ENCODE results near the gene IFNLR1. TPM values are rescaled to one million over a fixed set of nuclear protein-coding genes. Genes with fewer than 3 reads are reported as not detected.

Gene IFNLR1
- total RNA-seq, 2 donors from 2014 or later = 0.14 TPM; not detected in 1

GRCh38 chr1:24222008-24222605 lies 35.0 kb upstream of the IFNLR1 start:
- Histone ChIP-seq H3K27me3 (replicated peaks; ENCODE audit: insufficient read depth) (no peaks in the 10 kb centered on the region), H3K4me3 (no peak overlapping the region), H3K4me1 (ENCODE audit: control insufficient read depth in 1 of 2, low read depth in 2 of 2) (no peaks in the 10 kb centered on the region), H3K36me3 (no peaks in the 10 kb centered on the region), H3K27ac (no peak overlapping the region), H3K9me3 (no peaks in the 10 kb centered on the region)
- no peak for TF ChIP-seq CTCF (IDR thresholded peaks at IDR 0.05)
- no peak for ATAC-seq (ENCODE audit: insufficient number of reproducible peaks, low FRiP score, low read depth)
- no peak for DNase-seq (ENCODE audit: low spot score)

GRCh38 chr1:24221246-24221645 lies 34.2 kb upstream of the IFNLR1 start:
- no peaks in the 10 kb centered on the region for H3K9me3 ChIP-seq
- ATAC-seq (ENCODE audit: insufficient number of reproducible peaks, low FRiP score, low read depth) (no peak), DNase-seq (ENCODE audit: low spot score) (no peak)
- no peak for TF ChIP-seq CTCF (IDR thresholded peaks at IDR 0.05)
- H3K4me3 ChIP-seq = no peak overlapping the region
- H3K27ac ChIP-seq = no peak overlapping the region
- H3K4me1 ChIP-seq (ENCODE audit: control insufficient read depth in 1 of 2, low read depth in 2 of 2) = no peaks in the 10 kb centered on the region
- no peaks in the 10 kb centered on the region for H3K36me3 ChIP-seq
- H3K27me3 ChIP-seq (replicated peaks; ENCODE audit: insufficient read depth) = no peaks in the 10 kb centered on the region

GRCh38 chr1:24216276-24217074 lies 29.4 kb upstream of the IFNLR1 start:
- H3K36me3 ChIP-seq = no peaks in the 10 kb centered on the region
- H3K27ac ChIP-seq = no peak overlapping the region
- no peaks in the 10 kb centered on the region for H3K4me1 ChIP-seq (ENCODE audit: control insufficient read depth in 1 of 2, low read depth in 2 of 2)
- H3K4me3 ChIP-seq = no peak overlapping the region
- no peak for ATAC-seq (ENCODE audit: insufficient number of reproducible peaks, low FRiP score, low read depth)
- no peak for TF ChIP-seq CTCF (IDR thresholded peaks at IDR 0.05)
- H3K9me3 ChIP-seq = no peaks in the 10 kb centered on the region
- DNase-seq (ENCODE audit: low spot score) = no peak
- H3K27me3 ChIP-seq (replicated peaks; ENCODE audit: insufficient read depth) = no peaks in the 10 kb centered on the region

- DNase-seq (ENCODE audit: low spot score) = no peak
- H3K27me3 ChIP-seq (replicated peaks; ENCODE audit: insufficient read depth) = no peaks in the 10 kb centered on the region
- H3K4me1 ChIP-seq (ENCODE audit: control insufficient read depth in 1 of 2, low read depth in 2 of 2) = no peaks in the 10 kb centered on the region
- no peak overlapping the region for H3K4me3 ChIP-seq
- H3K9me3 ChIP-seq = no peaks in the 10 kb centered on the region
- no peak overlapping the region for H3K27ac ChIP-seq
- no peak for ATAC-seq (ENCODE audit: insufficient number of reproducible peaks, low FRiP score, low read depth)
- no peak for TF ChIP-seq CTCF (IDR thresholded peaks at IDR 0.05)
- no peaks in the 10 kb centered on the region for H3K36me3 ChIP-seq
Measured at GRCh38 chr1:24215226-24215814, 28.2 kb upstream of the IFNLR1 start.

- Histone ChIP-seq H3K9me3 (no peaks in the 10 kb centered on the region), H3K27ac (no peak overlapping the region), H3K27me3 (replicated peaks; ENCODE audit: insufficient read depth) (no peaks in the 10 kb centered on the region), H3K4me1 (ENCODE audit: control insufficient read depth in 1 of 2, low read depth in 2 of 2) (no peaks in the 10 kb centered on the region), H3K36me3 (no peaks in the 10 kb centered on the region), H3K4me3 (no peak overlapping the region)
- no peak for TF ChIP-seq CTCF (IDR thresholded peaks at IDR 0.05)
- ATAC-seq (ENCODE audit: insufficient number of reproducible peaks, low FRiP score, low read depth) (no peak), DNase-seq (ENCODE audit: low spot score) (no peak)
Measured at GRCh38 chr1:24212376-24212775, 25.3 kb upstream of the IFNLR1 start.
